WTC11 (cell line): ENCODE results near the gene DNAJC8. TPM values are rescaled to one million over a fixed set of nuclear protein-coding genes. Genes with fewer than 3 reads are reported as not detected.

Experiments
- ATAC-seq: fragments of 200-7000 bp; cut with Tn5 transposase; 2 replicates; pipeline ENCODE4 v1.10.0; 2021; ENCODE audit warnings: mild to moderate bottlenecking, moderate library complexity
- CTCF ChIA-PET: fragments of 300-600 bp; sonication (Branson Sonifier 250); formaldehyde crosslinking; loops from one replicate; lab custom pipeline; 2021; ENCODE audit warnings: antibody characterized with exemption; lab: Charles Lee
- POLR2A ChIA-PET: fragments of 350-600 bp; sonication (Branson Sonifier 250); formaldehyde crosslinking; loops from one replicate; lab custom pipeline; 2021; ENCODE audit warnings: antibody characterized with exemption; lab: Charles Lee
- DNase-seq: peaks from one replicate; pipeline ENCODE4 v3.0.0; 2021; ENCODE audit warnings: low spot score
- H3K27ac Mint-ChIP-seq: 2 replicates; pipeline ENCODE4 v1.8.0; 2021; ENCODE audit warnings: mixed read lengths
- H3K27me3 Mint-ChIP-seq: 2 replicates; pipeline ENCODE4 v1.8.0; 2021; ENCODE audit warnings: low read depth, mild to moderate bottlenecking, moderate library complexity, mixed read lengths
- H3K36me3 Mint-ChIP-seq: 2 replicates; pipeline ENCODE4 v1.8.0; 2021; ENCODE audit warnings: mixed read lengths
- H3K4me1 Mint-ChIP-seq: 2 replicates; pipeline ENCODE4 v1.8.0; 2022; ENCODE audit warnings: mixed read lengths
- H3K4me3 Mint-ChIP-seq: 2 replicates; pipeline ENCODE4 v1.8.0; 2021; ENCODE audit warnings: mild to moderate bottlenecking, moderate library complexity, mixed read lengths
- H3K9me3 Mint-ChIP-seq: 2 replicates; pipeline ENCODE4 v1.8.0; 2021; ENCODE audit warnings: mixed read lengths
- ATF1 ChIP-seq: sonication (generic); formaldehyde crosslinking; IDR thresholded peaks from 2 replicates; pipeline ENCODE4 v1.8.1; 2023; ENCODE audit warnings: mild to moderate bottlenecking, moderate library complexity, missing genetic modification reagents
- GTF2I ChIP-seq: fragments of 250-450 bp; sonication (Bioruptor Pico); conservative IDR thresholded peaks from 2 replicates; pipeline ENCODE4 v1.4.0; 2021; ENCODE audit warnings: mild to moderate bottlenecking
- HMGA2 ChIP-seq: fragments of 250-450 bp; sonication (Bioruptor Pico); IDR thresholded peaks from 2 replicates; pipeline ENCODE4 v1.4.0; 2021; ENCODE audit warnings: mild to moderate bottlenecking, moderate library complexity
- MXD4 ChIP-seq: fragments of 250-450 bp; sonication (Bioruptor Pico); IDR thresholded peaks from 2 replicates; pipeline ENCODE4 v1.8.0; 2021; ENCODE audit warnings: mild to moderate bottlenecking, moderate library complexity, borderline replicate concordance
- OVOL2 ChIP-seq: fragments of 250-450 bp; sonication (Bioruptor Pico); IDR thresholded peaks from 2 replicates; pipeline ENCODE4 v1.9.0; 2021; ENCODE audit warnings: mild to moderate bottlenecking, borderline replicate concordance
- total RNA-seq: library from RNA; stranded (reverse); gene quantifications from 3 replicates; pipeline ENCODE4 v1.2.3, GENCODE V29; 2021
- TF ChIP-seq, protein P1 (sequence below): sonication (generic); formaldehyde crosslinking; IDR thresholded peaks from 2 replicates; pipeline ENCODE4 v1.8.1; 2022; ENCODE audit warnings: low read depth, mild to moderate bottlenecking, moderate library complexity, missing genetic modification reagents, borderline replicate concordance
- TF ChIP-seq, protein P2 (sequence below): fragments of 250-450 bp; sonication (Bioruptor Pico); IDR thresholded peaks from 2 replicates; pipeline ENCODE4 v1.9.0; 2021; ENCODE audit warnings: mild to moderate bottlenecking
- TF ChIP-seq, protein P3 (sequence below): sonication (generic); formaldehyde crosslinking; IDR thresholded peaks from 2 replicates; pipeline ENCODE4 v1.8.1; 2023; ENCODE audit warnings: mild to moderate bottlenecking, missing genetic modification reagents, borderline replicate concordance
- TF ChIP-seq, protein P4 (sequence below): sonication (generic); formaldehyde crosslinking; IDR thresholded peaks from 2 replicates; pipeline ENCODE4 v1.8.1; 2022; ENCODE audit warnings: missing genetic modification reagents, borderline replicate concordance
- TF ChIP-seq, protein P5 (sequence below): sonication (generic); formaldehyde crosslinking; IDR thresholded peaks from 2 replicates; pipeline ENCODE4 v1.8.0; 2023; ENCODE audit warnings: mild to moderate bottlenecking, missing genetic modification reagents
- TF ChIP-seq, protein P6 (sequence below): sonication (generic); formaldehyde crosslinking; IDR thresholded peaks from 2 replicates; pipeline ENCODE4 v1.8.1; 2023; ENCODE audit warnings: mild to moderate bottlenecking, moderate library complexity, missing genetic modification reagents

DNAJC8 gene
- total RNA-seq, 1 experiment from 2014 or later = 112 TPM

DNA sequence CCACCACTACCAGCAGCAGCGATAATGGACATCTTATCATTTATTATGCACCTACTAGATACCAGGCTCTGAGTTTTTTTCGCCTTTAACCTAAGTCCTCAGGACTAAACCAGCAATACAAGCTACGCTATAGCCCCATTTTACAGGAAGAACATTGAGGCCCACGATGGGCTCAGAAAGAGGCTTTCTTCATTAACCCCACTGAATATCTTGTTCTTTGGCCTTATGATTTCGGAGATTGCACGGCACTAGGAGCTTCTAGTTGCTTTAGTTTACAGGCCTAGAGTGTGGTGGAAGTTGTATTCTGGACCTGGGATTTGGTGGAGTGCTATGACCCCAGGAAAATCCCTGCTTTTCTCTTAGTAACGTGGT is 28.0 kb upstream of the DNAJC8 start:
- no peak for ATAC-seq
- TF ChIP-seq, protein P1, sequence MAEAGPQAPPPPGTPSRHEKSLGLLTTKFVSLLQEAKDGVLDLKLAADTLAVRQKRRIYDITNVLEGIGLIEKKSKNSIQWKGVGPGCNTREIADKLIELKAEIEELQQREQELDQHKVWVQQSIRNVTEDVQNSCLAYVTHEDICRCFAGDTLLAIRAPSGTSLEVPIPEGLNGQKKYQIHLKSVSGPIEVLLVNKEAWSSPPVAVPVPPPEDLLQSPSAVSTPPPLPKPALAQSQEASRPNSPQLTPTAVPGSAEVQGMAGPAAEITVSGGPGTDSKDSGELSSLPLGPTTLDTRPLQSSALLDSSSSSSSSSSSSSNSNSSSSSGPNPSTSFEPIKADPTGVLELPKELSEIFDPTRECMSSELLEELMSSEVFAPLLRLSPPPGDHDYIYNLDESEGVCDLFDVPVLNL = no peak
- TF ChIP-seq, protein P2, sequence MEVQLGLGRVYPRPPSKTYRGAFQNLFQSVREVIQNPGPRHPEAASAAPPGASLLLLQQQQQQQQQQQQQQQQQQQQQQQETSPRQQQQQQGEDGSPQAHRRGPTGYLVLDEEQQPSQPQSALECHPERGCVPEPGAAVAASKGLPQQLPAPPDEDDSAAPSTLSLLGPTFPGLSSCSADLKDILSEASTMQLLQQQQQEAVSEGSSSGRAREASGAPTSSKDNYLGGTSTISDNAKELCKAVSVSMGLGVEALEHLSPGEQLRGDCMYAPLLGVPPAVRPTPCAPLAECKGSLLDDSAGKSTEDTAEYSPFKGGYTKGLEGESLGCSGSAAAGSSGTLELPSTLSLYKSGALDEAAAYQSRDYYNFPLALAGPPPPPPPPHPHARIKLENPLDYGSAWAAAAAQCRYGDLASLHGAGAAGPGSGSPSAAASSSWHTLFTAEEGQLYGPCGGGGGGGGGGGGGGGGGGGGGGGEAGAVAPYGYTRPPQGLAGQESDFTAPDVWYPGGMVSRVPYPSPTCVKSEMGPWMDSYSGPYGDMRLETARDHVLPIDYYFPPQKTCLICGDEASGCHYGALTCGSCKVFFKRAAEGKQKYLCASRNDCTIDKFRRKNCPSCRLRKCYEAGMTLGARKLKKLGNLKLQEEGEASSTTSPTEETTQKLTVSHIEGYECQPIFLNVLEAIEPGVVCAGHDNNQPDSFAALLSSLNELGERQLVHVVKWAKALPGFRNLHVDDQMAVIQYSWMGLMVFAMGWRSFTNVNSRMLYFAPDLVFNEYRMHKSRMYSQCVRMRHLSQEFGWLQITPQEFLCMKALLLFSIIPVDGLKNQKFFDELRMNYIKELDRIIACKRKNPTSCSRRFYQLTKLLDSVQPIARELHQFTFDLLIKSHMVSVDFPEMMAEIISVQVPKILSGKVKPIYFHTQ = no peak
- TF ChIP-seq MXD4 (no peak), ATF1 (no peak), OVOL2 (no peak), GTF2I (CRISPR knock-in tag) (peak; percentile 82)
- TF ChIP-seq, protein P3, sequence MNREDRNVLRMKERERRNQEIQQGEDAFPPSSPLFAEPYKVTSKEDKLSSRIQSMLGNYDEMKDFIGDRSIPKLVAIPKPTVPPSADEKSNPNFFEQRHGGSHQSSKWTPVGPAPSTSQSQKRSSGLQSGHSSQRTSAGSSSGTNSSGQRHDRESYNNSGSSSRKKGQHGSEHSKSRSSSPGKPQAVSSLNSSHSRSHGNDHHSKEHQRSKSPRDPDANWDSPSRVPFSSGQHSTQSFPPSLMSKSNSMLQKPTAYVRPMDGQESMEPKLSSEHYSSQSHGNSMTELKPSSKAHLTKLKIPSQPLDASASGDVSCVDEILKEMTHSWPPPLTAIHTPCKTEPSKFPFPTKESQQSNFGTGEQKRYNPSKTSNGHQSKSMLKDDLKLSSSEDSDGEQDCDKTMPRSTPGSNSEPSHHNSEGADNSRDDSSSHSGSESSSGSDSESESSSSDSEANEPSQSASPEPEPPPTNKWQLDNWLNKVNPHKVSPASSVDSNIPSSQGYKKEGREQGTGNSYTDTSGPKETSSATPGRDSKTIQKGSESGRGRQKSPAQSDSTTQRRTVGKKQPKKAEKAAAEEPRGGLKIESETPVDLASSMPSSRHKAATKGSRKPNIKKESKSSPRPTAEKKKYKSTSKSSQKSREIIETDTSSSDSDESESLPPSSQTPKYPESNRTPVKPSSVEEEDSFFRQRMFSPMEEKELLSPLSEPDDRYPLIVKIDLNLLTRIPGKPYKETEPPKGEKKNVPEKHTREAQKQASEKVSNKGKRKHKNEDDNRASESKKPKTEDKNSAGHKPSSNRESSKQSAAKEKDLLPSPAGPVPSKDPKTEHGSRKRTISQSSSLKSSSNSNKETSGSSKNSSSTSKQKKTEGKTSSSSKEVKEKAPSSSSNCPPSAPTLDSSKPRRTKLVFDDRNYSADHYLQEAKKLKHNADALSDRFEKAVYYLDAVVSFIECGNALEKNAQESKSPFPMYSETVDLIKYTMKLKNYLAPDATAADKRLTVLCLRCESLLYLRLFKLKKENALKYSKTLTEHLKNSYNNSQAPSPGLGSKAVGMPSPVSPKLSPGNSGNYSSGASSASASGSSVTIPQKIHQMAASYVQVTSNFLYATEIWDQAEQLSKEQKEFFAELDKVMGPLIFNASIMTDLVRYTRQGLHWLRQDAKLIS = no peak
- ChIA-PET CTCF (interaction anchor here (1.2 to 8.0 kb wide), 2 partner anchors 12 to 99 kb away, joined by 3 to 79 read pairs; no protein-coding TSS in a partner anchor), POLR2A (interaction anchor here (0.5 to 2.7 kb wide), 3 partner anchors 12 to 68 kb away, joined by 5 to 19 read pairs (median 7); partner anchors contain the start of gene MED18)
- peak overlapping the region; percentile 79 for H3K4me3 Mint-ChIP-seq
- no peaks in the 10 kb centered on the region; the same call in 1 of the 2 replicates for H3K27me3 Mint-ChIP-seq
- DNase-seq = no peak
- peaks cover 45% of the 10 kb centered on the region for H3K4me1 Mint-ChIP-seq
- H3K9me3 Mint-ChIP-seq = no peaks in the 10 kb centered on the region
- peak overlapping the region; percentile 33; the same call in 1 of the 2 replicates for H3K27ac Mint-ChIP-seq
- H3K36me3 Mint-ChIP-seq = peaks cover 3% of the 10 kb centered on the region; the same call in 1 of the 2 replicates

DNA sequence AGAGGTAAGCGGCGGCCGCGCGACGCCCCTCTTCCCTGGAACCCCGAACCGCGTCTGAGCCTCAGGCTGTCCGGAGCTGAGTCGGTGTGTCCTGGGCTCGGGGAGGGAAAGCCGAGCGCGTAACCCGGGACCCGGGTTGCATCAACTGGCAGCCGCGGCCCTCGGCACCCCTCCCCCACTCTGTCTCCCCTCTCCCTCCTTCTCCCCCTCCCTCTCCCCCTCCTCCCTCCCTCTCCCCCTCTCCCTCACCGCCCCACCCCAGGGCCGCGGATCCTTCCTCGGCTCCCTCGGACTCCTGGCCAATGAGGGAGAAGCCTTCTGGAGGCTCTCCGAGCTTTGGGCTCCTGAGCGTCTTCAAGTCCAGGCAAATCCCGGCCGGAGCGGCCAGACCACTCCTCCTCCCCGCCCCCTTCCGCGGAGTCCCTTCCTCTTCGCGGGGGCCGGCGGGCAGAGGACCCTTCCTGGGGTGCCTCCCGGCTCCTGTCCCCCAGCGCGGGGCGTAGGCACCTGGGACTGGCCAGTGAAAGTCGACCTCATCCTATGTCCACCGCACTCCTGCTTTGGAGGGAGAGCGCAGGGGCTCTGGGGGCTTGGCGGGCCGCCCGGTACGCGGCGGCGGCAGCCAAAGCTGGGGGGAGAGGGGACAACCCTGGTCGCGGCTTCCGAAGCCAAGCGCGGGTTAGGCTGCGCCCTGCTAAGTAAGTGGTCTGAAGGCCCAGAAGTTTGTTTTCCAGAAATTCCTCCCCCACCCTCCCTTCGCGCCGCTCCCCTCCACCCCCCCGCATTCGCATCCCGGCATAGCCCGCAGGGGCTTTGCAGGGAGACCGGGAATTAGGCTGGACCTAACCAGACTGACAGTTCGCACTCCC is 27.3 kb upstream of the DNAJC8 start:
- peak overlapping the region; percentile 79 for H3K4me3 Mint-ChIP-seq
- peaks cover 39% of the 10 kb centered on the region for H3K4me1 Mint-ChIP-seq
- POLR2A ChIA-PET = interaction anchor here (0.5 to 2.8 kb wide), 7 partner anchors 11 to 321 kb away, joined by 3 to 20 read pairs (median 7); partner anchors contain the start of genes ATP5IF1 and MED18
- peaks cover 3% of the 10 kb centered on the region; the same call in 1 of the 2 replicates for H3K36me3 Mint-ChIP-seq
- DNase-seq (peak; percentile 81), ATAC-seq (peak; percentile 76)
- H3K27me3 Mint-ChIP-seq = no peaks in the 10 kb centered on the region; the same call in 1 of the 2 replicates
- CTCF ChIA-PET = interaction anchor here (0.6 to 8.0 kb wide), 3 partner anchors 11 to 100 kb away, joined by 3 to 79 read pairs (median 4); no protein-coding TSS in a partner anchor
- H3K9me3 Mint-ChIP-seq = no peaks in the 10 kb centered on the region
- H3K27ac Mint-ChIP-seq = peak overlapping the region; percentile 33; the same call in 1 of the 2 replicates
- TF ChIP-seq, protein P1 = no peak
- TF ChIP-seq, protein P4, sequence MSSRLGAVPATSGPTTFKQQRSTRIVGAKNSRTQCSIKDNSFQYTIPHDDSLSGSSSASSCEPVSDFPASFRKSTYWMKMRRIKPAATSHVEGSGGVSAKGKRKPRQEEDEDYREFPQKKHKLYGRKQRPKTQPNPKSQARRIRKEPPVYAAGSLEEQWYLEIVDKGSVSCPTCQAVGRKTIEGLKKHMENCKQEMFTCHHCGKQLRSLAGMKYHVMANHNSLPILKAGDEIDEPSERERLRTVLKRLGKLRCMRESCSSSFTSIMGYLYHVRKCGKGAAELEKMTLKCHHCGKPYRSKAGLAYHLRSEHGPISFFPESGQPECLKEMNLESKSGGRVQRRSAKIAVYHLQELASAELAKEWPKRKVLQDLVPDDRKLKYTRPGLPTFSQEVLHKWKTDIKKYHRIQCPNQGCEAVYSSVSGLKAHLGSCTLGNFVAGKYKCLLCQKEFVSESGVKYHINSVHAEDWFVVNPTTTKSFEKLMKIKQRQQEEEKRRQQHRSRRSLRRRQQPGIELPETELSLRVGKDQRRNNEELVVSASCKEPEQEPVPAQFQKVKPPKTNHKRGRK (CRISPR knock-in tag) = no peak
- TF ChIP-seq HMGA2 (CRISPR knock-in tag) = no peak
- TF ChIP-seq, protein P5, sequence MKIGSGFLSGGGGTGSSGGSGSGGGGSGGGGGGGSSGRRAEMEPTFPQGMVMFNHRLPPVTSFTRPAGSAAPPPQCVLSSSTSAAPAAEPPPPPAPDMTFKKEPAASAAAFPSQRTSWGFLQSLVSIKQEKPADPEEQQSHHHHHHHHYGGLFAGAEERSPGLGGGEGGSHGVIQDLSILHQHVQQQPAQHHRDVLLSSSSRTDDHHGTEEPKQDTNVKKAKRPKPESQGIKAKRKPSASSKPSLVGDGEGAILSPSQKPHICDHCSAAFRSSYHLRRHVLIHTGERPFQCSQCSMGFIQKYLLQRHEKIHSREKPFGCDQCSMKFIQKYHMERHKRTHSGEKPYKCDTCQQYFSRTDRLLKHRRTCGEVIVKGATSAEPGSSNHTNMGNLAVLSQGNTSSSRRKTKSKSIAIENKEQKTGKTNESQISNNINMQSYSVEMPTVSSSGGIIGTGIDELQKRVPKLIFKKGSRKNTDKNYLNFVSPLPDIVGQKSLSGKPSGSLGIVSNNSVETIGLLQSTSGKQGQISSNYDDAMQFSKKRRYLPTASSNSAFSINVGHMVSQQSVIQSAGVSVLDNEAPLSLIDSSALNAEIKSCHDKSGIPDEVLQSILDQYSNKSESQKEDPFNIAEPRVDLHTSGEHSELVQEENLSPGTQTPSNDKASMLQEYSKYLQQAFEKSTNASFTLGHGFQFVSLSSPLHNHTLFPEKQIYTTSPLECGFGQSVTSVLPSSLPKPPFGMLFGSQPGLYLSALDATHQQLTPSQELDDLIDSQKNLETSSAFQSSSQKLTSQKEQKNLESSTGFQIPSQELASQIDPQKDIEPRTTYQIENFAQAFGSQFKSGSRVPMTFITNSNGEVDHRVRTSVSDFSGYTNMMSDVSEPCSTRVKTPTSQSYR (CRISPR knock-in tag) = 0 out of 2 replicates have a peak, but pooled peaks have one; percentile 17
- TF ChIP-seq, protein P6, sequence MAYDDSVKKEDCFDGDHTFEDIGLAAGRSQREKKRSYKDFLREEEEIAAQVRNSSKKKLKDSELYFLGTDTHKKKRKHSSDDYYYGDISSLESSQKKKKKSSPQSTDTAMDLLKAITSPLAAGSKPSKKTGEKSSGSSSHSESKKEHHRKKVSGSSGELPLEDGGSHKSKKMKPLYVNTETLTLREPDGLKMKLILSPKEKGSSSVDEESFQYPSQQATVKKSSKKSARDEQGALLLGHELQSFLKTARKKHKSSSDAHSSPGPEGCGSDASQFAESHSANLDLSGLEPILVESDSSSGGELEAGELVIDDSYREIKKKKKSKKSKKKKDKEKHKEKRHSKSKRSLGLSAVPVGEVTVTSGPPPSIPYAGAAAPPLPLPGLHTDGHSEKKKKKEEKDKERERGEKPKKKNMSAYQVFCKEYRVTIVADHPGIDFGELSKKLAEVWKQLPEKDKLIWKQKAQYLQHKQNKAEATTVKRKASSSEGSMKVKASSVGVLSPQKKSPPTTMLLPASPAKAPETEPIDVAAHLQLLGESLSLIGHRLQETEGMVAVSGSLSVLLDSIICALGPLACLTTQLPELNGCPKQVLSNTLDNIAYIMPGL (CRISPR knock-in tag) = no peak
